Adipocyte (in vitro differentiated cells): ENCODE results near the gene EIPR1.

Experiments
- DNase-seq: peaks from one replicate; pipeline ENCODE4 v3.0.0-alpha.2; 2015; ENCODE audit warnings: low read depth
- H3K27me3 ChIP-seq: replicated peaks from 2 replicates; pipeline ENCODE4 v1.7.0; 2013; ENCODE audit warnings: mild to moderate bottlenecking, low read length, moderate library complexity; ENCODE audit not compliant: control insufficient read depth, insufficient read depth
- H3K36me3 ChIP-seq: 2 replicates; pipeline ENCODE4 v1.7.0; 2013; ENCODE audit warnings: low read length, mild to moderate bottlenecking, moderate library complexity; ENCODE audit not compliant: control insufficient read depth, insufficient read depth, severe bottlenecking
- H3K4me1 ChIP-seq: 2 replicates; pipeline ENCODE4 v1.7.0; 2013; ENCODE audit warnings: mild to moderate bottlenecking, low read length, moderate library complexity; ENCODE audit not compliant: control insufficient read depth, insufficient read depth
- H3K4me3 ChIP-seq: 2 replicates; pipeline ENCODE4 v1.7.0; 2013; ENCODE audit warnings: mild to moderate bottlenecking, low read length, moderate library complexity
- H3K9ac ChIP-seq: 2 replicates; pipeline ENCODE4 v1.7.0; 2013; ENCODE audit warnings: mild to moderate bottlenecking, low read length, moderate library complexity
- H3K9me3 ChIP-seq: 2 replicates; pipeline ENCODE4 v1.7.0; 2013; ENCODE audit warnings: mild to moderate bottlenecking, low read length, moderate library complexity; ENCODE audit not compliant: control insufficient read depth

EIPR1 gene

GRCh38 chr2:3377612-3378432, at the start of gene EIPR1:
TSS of gene EIPR1 (minus strand) at chr2:3377818. CDS start at chr2:3377689, 129 bp downstream.
- Histone ChIP-seq H3K9me3 (no peaks in the 10 kb centered on the region), H3K27me3 (no peaks in the 10 kb centered on the region), H3K4me3 (peak within 1 kb of the TSS; percentile 93), H3K4me1 (peaks cover 26% of the 10 kb centered on the region), H3K9ac (peak within 1 kb of the TSS; percentile 83), H3K36me3 (peaks cover 3% of the 10 kb centered on the region)
- DNase-seq: peak; percentile 99

DNA sequence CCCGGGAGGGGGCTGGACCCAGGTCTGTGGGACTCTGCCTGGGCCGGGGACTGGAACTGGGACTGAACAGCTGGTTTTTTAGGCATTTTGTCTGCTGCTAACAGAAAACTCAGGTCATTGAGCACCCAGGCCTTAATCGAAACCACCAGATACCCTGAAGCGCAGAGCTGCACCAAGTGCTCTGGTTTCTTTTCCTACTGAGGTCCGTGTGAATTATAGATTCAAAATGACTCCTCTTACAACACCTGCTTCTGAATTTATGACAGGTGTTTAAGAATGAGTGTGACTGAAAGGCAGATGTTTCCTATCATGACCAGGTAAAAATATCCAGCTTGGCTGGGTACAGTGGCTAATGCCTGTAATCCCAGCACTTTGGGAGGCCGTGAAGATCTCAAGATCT, 49.7 kb upstream of the EIPR1 start:
- Histone ChIP-seq H3K9me3 (no peaks in the 10 kb centered on the region), H3K4me1 (peaks cover 20% of the 10 kb centered on the region), H3K4me3 (no peak overlapping the region), H3K9ac (no peak overlapping the region), H3K36me3 (peaks cover 64% of the 10 kb centered on the region), H3K27me3 (no peaks in the 10 kb centered on the region)
- DNase-seq: no peak

- Histone ChIP-seq H3K27me3 (no peaks in the 10 kb centered on the region), H3K4me1 (peaks cover 20% of the 10 kb centered on the region), H3K4me3 (no peak overlapping the region), H3K36me3 (peaks cover 65% of the 10 kb centered on the region), H3K9me3 (no peaks in the 10 kb centered on the region), H3K9ac (no peak overlapping the region)
- DNase-seq: no peak
Measured at GRCh38 chr2:3426615-3427014, 49.0 kb upstream of the EIPR1 start.

GRCh38 chr2:3424171-3424795, 46.7 kb upstream of the EIPR1 start:
- Histone ChIP-seq H3K36me3 (peaks cover 67% of the 10 kb centered on the region), H3K4me1 (peaks cover 6% of the 10 kb centered on the region), H3K9ac (no peak overlapping the region), H3K4me3 (no peak overlapping the region), H3K27me3 (no peaks in the 10 kb centered on the region), H3K9me3 (no peaks in the 10 kb centered on the region)
- no peak for DNase-seq

- Histone ChIP-seq H3K36me3 (peaks cover 73% of the 10 kb centered on the region), H3K9ac (no peak overlapping the region), H3K4me1 (no peaks in the 10 kb centered on the region), H3K4me3 (no peak overlapping the region), H3K27me3 (no peaks in the 10 kb centered on the region), H3K9me3 (no peaks in the 10 kb centered on the region)
- DNase-seq: peak; percentile 67
Measured at GRCh38 chr2:3423492-3424170, 46.0 kb upstream of the EIPR1 start.

- H3K9me3 ChIP-seq: no peaks in the 10 kb centered on the region
- no peaks in the 10 kb centered on the region for H3K4me1 ChIP-seq
- H3K27me3 ChIP-seq: no peaks in the 10 kb centered on the region
- H3K36me3 ChIP-seq: peaks cover 76% of the 10 kb centered on the region
- no peak overlapping the region for H3K9ac ChIP-seq
- DNase-seq: no peak
- no peak overlapping the region for H3K4me3 ChIP-seq
Measured at GRCh38 chr2:3422161-3422779, 44.7 kb upstream of the EIPR1 start.

DNA sequence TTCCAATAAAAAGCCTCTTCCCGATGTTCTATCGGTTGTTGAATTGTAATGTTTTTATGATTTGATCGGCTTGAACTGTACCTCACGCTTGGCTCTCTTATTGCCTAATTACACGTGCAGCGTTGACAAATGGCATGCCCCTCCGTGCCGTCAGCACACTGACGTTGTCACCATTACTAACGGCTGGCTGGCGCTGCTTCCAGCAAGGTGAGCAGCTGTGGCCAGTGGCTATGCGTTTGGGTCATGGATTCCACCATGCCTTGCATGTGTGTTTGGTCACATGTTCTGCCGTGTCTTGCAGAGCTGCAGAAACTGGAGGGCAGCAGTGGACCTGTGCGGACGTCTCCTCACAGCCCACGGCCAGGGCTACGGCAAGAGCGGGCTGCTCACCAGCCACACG, 44.0 kb upstream of the EIPR1 start:
- no peaks in the 10 kb centered on the region for H3K4me1 ChIP-seq
- peaks cover 70% of the 10 kb centered on the region for H3K36me3 ChIP-seq
- no peaks in the 10 kb centered on the region for H3K9me3 ChIP-seq
- no peak overlapping the region for H3K9ac ChIP-seq
- H3K27me3 ChIP-seq: no peaks in the 10 kb centered on the region
- H3K4me3 ChIP-seq: no peak overlapping the region
- no peak for DNase-seq

DNA sequence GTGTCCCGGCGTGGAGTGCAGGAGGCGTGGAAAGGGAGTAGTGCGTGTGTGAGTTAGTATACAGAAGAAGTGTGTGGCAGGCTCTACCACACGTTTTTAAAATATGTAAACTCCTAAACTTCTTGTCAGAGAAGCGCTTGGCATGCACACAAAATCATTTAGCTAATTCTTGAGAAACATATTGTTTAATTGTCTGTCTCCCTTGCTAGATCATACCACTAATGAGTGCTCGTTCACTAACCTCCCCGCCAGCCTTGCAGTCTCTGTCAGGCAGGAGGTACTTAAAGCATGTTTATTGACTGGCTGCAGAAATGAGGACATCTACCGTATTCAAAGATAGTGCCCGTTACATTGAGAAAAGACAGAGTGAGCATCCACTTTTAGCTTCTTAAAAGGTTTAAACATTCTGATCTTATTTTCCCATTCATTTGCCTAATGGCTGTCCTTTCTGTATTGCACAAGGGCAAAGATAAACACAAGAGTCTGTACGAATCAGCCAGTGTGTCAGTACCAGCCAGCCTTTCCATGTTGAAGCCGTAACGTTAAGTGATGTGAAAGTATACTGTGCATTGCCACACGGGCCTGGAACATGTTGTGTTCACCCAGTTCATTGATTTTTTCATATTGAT, 43.3 kb upstream of the EIPR1 start:
- Histone ChIP-seq H3K36me3 (peaks cover 63% of the 10 kb centered on the region), H3K9ac (no peak overlapping the region), H3K4me3 (no peak overlapping the region), H3K4me1 (no peaks in the 10 kb centered on the region), H3K9me3 (no peaks in the 10 kb centered on the region), H3K27me3 (no peaks in the 10 kb centered on the region)
- no peak for DNase-seq

GRCh38 chr2:3420076-3420768, 42.6 kb upstream of the EIPR1 start:
- Histone ChIP-seq H3K4me3 (no peak overlapping the region), H3K9ac (no peak overlapping the region), H3K36me3 (peaks cover 57% of the 10 kb centered on the region), H3K4me1 (no peaks in the 10 kb centered on the region), H3K9me3 (no peaks in the 10 kb centered on the region), H3K27me3 (no peaks in the 10 kb centered on the region)
- no peak for DNase-seq

DNA sequence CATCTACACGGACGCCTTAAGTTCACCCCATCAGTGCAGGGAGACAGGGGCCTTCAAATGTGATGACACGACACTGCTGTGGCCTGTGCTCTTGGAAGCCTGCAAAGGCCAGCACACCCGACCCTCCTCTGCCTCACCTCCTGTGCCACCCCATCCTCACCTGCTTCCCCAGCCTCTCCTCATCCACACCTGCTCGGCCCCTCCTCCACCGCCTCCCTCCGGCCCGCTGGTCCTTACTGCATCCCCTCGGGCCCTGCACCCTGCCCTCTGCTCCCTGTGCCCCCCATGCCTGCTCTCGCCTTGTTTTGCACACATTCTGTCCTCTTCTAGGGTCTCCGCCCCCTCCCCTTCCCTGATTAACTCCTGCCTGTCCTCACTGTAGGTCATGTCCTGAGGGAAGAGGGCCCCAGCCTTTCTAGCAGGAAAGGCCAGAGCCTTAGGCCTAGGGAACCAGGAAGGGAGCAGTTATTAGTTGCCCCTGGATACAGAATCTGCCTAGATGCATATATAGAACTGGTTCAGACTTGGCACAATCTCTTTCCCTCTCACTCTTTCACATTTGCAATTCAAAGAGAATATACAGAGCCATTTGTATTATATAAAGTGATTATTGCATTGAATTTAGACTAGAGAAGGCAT, 41.3 kb upstream of the EIPR1 start:
- H3K9ac ChIP-seq: no peak overlapping the region
- no peaks in the 10 kb centered on the region for H3K27me3 ChIP-seq
- H3K9me3 ChIP-seq: no peaks in the 10 kb centered on the region
- peaks cover 53% of the 10 kb centered on the region for H3K36me3 ChIP-seq
- no peaks in the 10 kb centered on the region for H3K4me1 ChIP-seq
- H3K4me3 ChIP-seq: no peak overlapping the region
- no peak for DNase-seq
